Left forelimb (tissue), 1 donor: ENCODE measurements around the gene TSPAN18.
"Not testable (repeated sequence)": the region's sequence is repeated elsewhere in the genome, so short reads cannot be mapped to it uniquely, and the experiment has no call there.

Source experiments
- DNase-seq: peaks from one replicate; pipeline ENCODE4 v3.0.0-alpha.2; 2018; ENCODE audit warnings: low spot score

Gene TSPAN18

GRCh38 chr11:44868455-44869421 is 142.0 kb downstream of the TSPAN18 start:
- no peak for DNase-seq

GRCh38 chr11:44870181-44870580 is 143.4 kb downstream of the TSPAN18 start:
- no peak for DNase-seq

GRCh38 chr11:44870615-44871176 is 143.9 kb downstream of the TSPAN18 start:
- DNase-seq, result no peak

- DNase-seq, result not testable (repeated sequence)
Measured at GRCh38 chr11:44871682-44872081, 144.9 kb downstream of the TSPAN18 start.

GRCh38 chr11:44872556-44872955 is 145.8 kb downstream of the TSPAN18 start:
- no peak for DNase-seq

GRCh38 chr11:44873537-44873936 is 146.8 kb downstream of the TSPAN18 start:
- no peak for DNase-seq

- no peak for DNase-seq
Measured at GRCh38 chr11:44874284-44874683, 147.5 kb downstream of the TSPAN18 start.

GRCh38 chr11:44875037-44875436 is 148.3 kb downstream of the TSPAN18 start:
- no peak for DNase-seq

- no peak for DNase-seq
Measured at GRCh38 chr11:44876194-44876723, 149.5 kb downstream of the TSPAN18 start.

- DNase-seq, result no peak
Measured at GRCh38 chr11:44876906-44877305, 150.1 kb downstream of the TSPAN18 start.

- no peak for DNase-seq
Measured at GRCh38 chr11:44877571-44878497, 151.1 kb downstream of the TSPAN18 start.

- DNase-seq, result no peak
Measured at GRCh38 chr11:44878711-44879110, 151.9 kb downstream of the TSPAN18 start.

GRCh38 chr11:44879432-44879831 is 152.7 kb downstream of the TSPAN18 start:
- no peak for DNase-seq

GRCh38 chr11:44880511-44880910 is 153.7 kb downstream of the TSPAN18 start:
- DNase-seq, result no peak

GRCh38 chr11:44880953-44881352 is 154.2 kb downstream of the TSPAN18 start:
- DNase-seq, result no peak

GRCh38 chr11:44883277-44883676 is 156.5 kb downstream of the TSPAN18 start:
- no peak for DNase-seq

- no peak for DNase-seq
Measured at GRCh38 chr11:44884056-44884455, 157.3 kb downstream of the TSPAN18 start.

- no peak for DNase-seq
Measured at GRCh38 chr11:44885065-44885810, 158.5 kb downstream of the TSPAN18 start.

GRCh38 chr11:44885919-44886789 is 159.4 kb downstream of the TSPAN18 start:
- DNase-seq, result no peak

GRCh38 chr11:44886790-44887140 is 160.0 kb downstream of the TSPAN18 start:
- DNase-seq, result no peak
